Fibroblast of skin of left quadriceps (primary cell): ENCODE measurements around the gene NEB.
"Not testable (repeated sequence)": the region's sequence is repeated elsewhere in the genome, so short reads cannot be mapped to it uniquely, and the experiment has no call there.

Source experiments
- DNase-seq, 2 experiments: peaks; one replicate each; pipeline ENCODE4 v3.0.0-alpha.2; 2013; ENCODE audit warnings: low read depth in 2 of 2

Gene NEB

GRCh38 chr2:151651274-151651673 is 83.0 kb downstream of the NEB start:
- DNase-seq, result no peak

GRCh38 chr2:151650456-151650855 is 83.8 kb downstream of the NEB start:
- no peak for DNase-seq

- no peak for DNase-seq
Observed at GRCh38 chr2:151649966-151650365, 84.3 kb downstream of the NEB start.

GRCh38 chr2:151649400-151649799 is 84.9 kb downstream of the NEB start:
- no peak for DNase-seq

DNA sequence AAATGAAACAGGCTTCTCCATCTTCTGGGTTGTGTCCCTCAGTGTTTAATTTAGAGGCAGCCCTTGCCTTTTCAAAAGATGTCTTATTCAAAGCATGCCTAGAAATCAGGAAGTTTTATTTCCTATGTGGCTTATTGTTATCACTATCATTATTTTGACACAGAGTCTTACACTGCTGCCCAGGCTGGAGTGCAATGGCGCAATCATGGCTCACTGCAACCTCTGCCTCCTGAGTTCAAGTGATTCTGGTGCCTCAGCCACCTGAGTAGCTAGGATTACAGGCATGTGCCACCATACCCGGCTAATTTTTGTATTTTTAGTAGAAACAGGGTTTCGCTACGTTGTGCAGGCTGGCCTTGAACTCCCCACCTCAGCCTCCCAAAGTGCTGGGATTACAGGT is 87.8 kb downstream of the NEB start:
- not testable (repeated sequence) for DNase-seq

GRCh38 chr2:151644580-151644979 is 89.7 kb downstream of the NEB start:
- DNase-seq, result no peak

- not testable (repeated sequence) for DNase-seq
Observed at GRCh38 chr2:151641895-151642294, 92.4 kb downstream of the NEB start.

- DNase-seq, result no peak
Observed at GRCh38 chr2:151640087-151640486, 94.2 kb downstream of the NEB start.

- no peak for DNase-seq
Observed at GRCh38 chr2:151638990-151639389, 95.3 kb downstream of the NEB start.

DNA sequence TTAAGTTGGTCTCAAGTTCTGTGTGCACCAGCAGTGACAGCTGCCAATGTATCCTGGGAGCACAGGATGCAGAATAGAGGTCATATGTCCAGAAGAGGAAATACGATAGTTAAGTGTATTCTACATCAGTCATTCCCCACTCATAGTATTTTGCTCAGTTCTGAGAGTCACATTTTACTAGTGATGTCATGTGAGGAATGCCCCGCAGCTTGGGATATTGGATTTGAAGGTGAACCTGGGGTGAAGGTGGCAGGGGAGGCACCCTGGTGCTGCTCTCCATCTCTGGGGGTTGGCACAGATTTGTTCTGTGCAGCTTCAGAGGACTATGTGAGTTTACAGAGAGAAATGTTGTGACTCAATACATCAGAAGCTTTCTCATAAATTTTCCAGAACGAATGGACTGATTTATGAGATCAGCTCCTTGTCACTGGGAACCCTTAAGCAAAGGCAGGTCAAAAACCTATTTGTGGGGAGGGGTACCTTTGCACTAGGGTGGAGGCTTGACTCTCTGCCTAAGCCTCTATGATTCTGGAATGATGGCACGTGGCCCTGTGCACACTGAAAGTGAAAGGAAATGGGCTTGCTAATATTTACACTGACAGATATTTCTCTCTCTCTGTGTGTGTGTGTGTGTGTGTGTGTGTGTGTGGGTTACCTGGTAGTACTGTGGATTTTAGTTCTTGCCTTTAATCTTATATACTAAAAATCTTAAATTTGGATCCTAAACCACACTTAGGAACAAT is 95.9 kb downstream of the NEB start:
- no peak for DNase-seq

- DNase-seq, result no peak
Observed at GRCh38 chr2:151637271-151637781, 97.0 kb downstream of the NEB start.

- no peak for DNase-seq
Observed at GRCh38 chr2:151634736-151635467, 99.4 kb downstream of the NEB start.

DNA sequence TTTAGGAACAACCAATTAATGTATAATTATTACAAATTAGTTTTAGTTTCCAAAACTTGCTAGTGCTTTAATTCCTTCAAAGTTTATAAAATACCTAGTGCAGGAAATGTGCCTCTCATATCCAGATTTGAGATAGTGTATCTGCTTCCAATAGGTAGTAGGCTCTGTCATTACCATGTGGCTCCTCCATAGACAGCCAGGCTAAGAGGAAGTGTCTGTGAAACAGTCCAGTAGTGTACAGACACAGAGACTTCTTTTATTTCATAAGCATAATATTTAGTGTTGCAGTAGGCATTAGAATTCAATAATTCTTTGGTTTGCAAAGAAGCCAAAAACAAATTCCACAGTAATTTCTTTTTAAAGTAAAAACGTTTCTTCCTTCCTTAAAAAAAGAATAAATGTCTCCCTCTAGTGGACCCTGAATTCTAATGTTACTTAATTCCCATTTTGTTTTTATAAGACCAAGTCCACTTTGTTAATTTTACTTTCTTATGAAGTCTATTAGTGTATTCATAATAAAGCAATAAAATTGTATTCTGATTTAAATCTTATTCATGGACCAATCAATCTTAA is 101.2 kb downstream of the NEB start:
- DNase-seq, result no peak

DNA sequence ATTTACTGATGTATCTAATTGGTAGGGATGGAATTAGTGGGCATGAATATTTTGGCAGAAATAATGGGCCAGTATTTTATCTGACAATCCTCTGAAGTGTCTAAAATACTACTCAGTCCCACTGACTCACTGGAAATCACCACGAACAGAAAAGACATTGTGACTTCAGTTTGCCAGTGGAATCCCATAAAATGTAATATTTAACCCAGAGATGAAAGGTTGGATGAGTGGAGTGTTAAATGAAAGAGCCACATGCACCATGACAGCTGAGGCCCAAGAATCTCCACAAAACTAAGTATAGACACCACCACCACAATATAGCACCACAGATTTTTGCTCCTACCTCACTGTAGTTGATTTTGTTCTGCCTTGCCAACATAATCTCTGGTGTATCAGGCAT is 103.9 kb downstream of the NEB start:
- DNase-seq, result no peak

- DNase-seq, result no peak
Observed at GRCh38 chr2:151627353-151627752, 106.9 kb downstream of the NEB start.

GRCh38 chr2:151624271-151624670 is 110.0 kb downstream of the NEB start:
- no peak for DNase-seq

GRCh38 chr2:151623631-151624030 is 110.6 kb downstream of the NEB start:
- DNase-seq, result no peak

DNA sequence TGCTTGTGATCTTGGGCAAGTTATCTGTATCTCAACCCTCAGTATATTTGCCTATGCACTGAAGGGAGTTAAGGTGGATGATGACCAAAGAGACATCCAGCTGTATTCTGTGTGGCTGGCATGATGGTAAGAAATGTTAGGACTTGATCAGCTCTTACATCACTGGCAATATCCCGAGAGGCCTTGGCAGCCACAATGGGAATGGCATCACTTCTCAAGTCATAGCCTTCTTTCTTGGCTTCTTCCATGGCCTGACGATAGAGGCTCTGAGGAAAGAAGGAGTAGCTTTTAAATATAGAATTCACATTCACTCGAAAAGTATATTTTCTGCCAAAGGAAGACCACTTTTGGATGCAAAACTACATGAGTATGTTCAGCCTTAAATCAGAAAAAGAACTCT is 113.5 kb downstream of the NEB start:
- no peak for DNase-seq

DNA sequence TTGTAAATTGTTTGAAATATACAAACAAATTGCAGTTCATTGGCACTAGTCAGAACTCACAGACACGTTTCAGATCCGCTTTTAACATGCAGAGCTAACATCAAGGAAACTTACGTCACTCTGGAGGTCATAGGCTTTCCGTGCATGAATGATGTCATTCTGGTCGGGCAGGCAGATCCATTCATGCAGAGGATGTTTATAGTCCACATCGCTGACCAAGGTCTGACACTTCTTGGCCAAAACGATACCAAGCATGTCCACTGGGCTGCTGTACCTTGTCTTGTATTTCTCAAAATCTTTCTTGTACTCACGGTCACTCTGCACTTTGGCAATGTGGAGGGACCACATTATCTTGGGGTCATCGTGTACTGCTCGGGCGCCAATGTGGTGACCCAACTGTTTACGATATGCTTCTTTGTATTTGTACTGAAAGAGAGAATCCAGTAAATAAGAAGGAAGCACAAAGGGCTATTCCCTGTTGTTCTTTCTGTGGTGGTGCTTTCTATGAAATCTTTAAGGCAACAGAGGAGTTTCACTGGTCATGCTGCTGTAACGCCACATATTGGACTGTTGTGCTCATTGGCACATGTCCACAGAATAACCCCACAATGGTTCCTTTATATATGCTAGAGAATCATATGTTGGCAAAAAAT is 114.8 kb downstream of the NEB start:
- no peak for DNase-seq

- no peak for DNase-seq
Observed at GRCh38 chr2:151616760-151617339, 117.4 kb downstream of the NEB start.

DNA sequence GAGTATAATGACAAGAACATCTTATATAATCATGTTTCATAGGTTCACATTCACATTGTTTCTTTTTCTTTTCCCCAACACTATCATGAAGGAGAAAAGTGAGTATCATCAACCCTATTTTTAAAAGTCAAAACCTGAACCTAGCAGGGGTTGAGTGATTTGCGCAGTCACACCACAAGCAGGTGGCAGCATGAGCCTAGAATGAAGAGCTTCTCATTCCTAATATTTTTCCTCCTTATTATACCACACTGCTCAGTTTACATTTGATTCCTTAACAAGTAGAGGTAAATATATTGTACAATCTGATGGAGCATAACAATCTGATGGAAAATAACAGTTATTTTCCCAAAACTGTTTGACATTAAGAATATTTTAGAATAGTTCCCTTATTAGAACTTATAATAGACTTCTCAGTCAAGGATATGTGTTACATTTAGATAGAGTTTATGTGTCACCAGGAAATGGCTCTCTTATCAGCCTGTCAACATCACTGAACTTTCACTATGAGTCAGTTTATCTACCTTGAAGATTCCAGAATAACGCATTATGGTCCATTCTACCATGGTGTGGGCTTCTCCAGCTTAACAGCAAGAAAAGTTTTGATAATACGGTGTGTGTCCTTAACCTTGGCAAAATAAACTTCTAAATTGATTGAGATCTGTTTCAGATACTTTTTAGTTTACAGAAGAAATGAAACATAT is 119.5 kb downstream of the NEB start:
- no peak for DNase-seq
